GM19025 (cell line): Measurements from ENCODE around the gene UTP4.

Experiments used
- ATAC-seq: cut with Tn5 transposase; IDR thresholded peaks from one replicate; pipeline ENCODE4 v1.9.1; 2021; ENCODE audit warnings: mild to moderate bottlenecking, low read depth, moderate library complexity; ENCODE audit not compliant: unreplicated experiment

The UTP4 gene

DNA sequence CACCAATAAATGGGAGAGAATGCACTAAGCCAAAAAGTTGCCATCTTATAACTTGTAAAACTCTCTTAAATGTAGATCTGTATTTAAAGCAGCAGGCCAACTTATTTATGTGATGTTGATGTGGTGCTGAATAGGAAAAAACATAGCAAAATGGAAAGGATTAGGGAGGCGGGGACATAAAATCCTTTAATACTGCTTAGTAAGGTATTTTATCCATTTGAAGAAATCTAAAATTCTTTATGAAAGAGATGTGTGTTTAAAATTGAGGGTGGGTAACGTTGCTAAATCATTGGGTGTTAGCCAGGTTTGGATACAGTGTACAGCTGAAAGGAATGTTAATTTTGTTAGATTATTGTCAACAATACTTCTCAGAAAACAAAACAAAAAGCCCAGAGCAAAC, 68.8 kb downstream of the UTP4 start:
- ATAC-seq: no peak

DNA sequence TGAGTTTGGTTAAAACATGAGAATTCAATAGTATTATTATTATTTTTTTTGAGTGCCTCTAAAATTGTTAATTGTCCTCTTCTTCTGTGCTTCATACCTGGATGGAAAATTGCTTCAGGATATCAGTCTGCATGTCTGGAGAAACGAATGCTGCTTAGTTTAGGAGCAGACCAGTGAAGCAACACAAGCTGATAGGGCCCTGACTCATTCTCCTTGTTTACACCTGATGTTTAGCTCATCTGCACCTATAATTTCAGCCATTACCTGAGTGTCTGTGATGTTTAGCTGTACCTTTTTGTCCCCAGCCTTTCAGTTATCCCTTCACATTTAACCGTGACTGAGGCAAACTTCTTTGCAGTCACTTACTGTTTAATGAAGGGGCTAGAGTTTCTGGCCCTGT, 69.3 kb downstream of the UTP4 start:
- ATAC-seq: no peak

DNA sequence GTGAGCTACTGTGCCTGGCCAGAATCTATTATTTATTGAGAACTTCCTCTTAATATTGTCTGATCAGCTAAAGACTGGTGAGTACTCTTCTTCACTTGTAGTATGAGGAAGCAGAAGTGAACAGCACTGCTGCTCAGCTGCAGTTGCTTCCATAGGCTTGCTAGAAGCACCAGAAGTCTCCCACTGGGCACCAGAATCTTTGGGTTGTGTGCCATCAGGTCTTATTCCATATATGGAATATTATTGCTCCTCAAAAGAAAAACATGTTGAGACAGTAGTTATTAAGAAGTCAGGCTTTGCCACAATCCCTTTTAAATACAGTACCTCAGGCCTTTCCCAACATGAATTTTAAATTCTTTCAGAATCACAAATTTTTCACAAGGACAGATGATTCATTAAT, 71.7 kb downstream of the UTP4 start:
- ATAC-seq: no peak

- no peak for ATAC-seq
Observed at GRCh38 chr16:69209735-69210134, 77.3 kb downstream of the UTP4 start.

DNA sequence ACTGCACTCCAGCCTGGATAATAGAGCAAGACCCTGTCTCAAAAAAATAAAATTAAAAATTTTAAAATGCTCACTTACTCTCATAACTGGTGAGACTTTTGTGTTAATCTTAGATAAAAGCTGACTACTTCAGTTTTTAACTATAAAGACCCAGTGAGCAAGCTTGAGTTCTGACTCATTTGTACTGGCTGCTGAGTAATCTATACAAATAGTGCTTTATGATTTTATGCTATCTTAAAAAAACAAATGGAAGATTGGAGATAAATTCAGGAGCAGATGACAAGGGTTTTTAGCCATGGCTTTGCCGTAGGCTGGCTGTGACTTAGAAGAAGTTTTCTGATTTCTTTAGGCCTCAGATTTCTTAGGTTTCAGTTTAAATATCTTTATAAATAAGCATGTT, 85.0 kb downstream of the UTP4 start:
- ATAC-seq: no peak
